Right hindlimb (tissue), 1 donor: ENCODE measurements around the gene TGFA.

Experiments used
- DNase-seq: peaks from one replicate; pipeline ENCODE4 v3.0.0-alpha.2; 2018

TGFA gene

GRCh38 chr2:70552501-70553333 lies 909 bp downstream of the TGFA start:
- no peak for DNase-seq

- no peak for DNase-seq
Observed at GRCh38 chr2:70551167-70551566, 2.5 kb downstream of the TGFA start.

- no peak for DNase-seq
Observed at GRCh38 chr2:70549962-70550361, 3.7 kb downstream of the TGFA start.

- DNase-seq = no peak
Observed at GRCh38 chr2:70549064-70549710, 4.4 kb downstream of the TGFA start.

GRCh38 chr2:70548233-70548632 lies 5.4 kb downstream of the TGFA start:
- DNase-seq = no peak

- DNase-seq = no peak
Observed at GRCh38 chr2:70546885-70547284, 6.7 kb downstream of the TGFA start.

- DNase-seq = no peak
Observed at GRCh38 chr2:70546376-70546775, 7.2 kb downstream of the TGFA start.

- no peak for DNase-seq
Observed at GRCh38 chr2:70541481-70542020, 12.1 kb downstream of the TGFA start.

GRCh38 chr2:70537840-70538239 lies 15.8 kb downstream of the TGFA start:
- no peak for DNase-seq

- no peak for DNase-seq
Observed at GRCh38 chr2:70536517-70537055, 17.0 kb downstream of the TGFA start.

GRCh38 chr2:70535573-70535972 lies 18.1 kb downstream of the TGFA start:
- no peak for DNase-seq

GRCh38 chr2:70534183-70534836 lies 19.3 kb downstream of the TGFA start:
- DNase-seq = no peak

- DNase-seq = no peak
Observed at GRCh38 chr2:70532244-70532935, 21.2 kb downstream of the TGFA start.

- DNase-seq = no peak
Observed at GRCh38 chr2:70531419-70532086, 22.1 kb downstream of the TGFA start.

- DNase-seq = no peak
Observed at GRCh38 chr2:70529610-70530009, 24.0 kb downstream of the TGFA start.

GRCh38 chr2:70528929-70529328 lies 24.7 kb downstream of the TGFA start:
- DNase-seq = no peak

- DNase-seq = no peak
Observed at GRCh38 chr2:70528276-70528675, 25.4 kb downstream of the TGFA start.

GRCh38 chr2:70527447-70528080 lies 26.1 kb downstream of the TGFA start:
- DNase-seq = no peak

GRCh38 chr2:70526126-70526525 lies 27.5 kb downstream of the TGFA start:
- no peak for DNase-seq

GRCh38 chr2:70525032-70525431 lies 28.6 kb downstream of the TGFA start:
- no peak for DNase-seq
